SU-DHL-6 (cell line): ENCODE data around the gene MED7.

ENCODE experiments used
- EZH2phosphoT487 ChIP-seq: fragments of 200-600 bp; sonication (generic), shearing (Covaris generic); conservative IDR thresholded peaks from 2 replicates; pipeline ENCODE4 v1.6.1; 2018; ENCODE audit warnings: mild to moderate bottlenecking, antibody characterized with exemption, low read length, moderate library complexity, mixed read lengths
- TF ChIP-seq, protein P1 (sequence below): fragments of 200-600 bp; sonication (generic); IDR thresholded peaks from one replicate; pipeline ENCODE4 v1.5.1; 2017; ENCODE audit warnings: antibody characterized with exemption, mild to moderate bottlenecking, low read length, moderate library complexity; ENCODE audit not compliant: insufficient read depth, poor library complexity, severe bottlenecking

DNA sequence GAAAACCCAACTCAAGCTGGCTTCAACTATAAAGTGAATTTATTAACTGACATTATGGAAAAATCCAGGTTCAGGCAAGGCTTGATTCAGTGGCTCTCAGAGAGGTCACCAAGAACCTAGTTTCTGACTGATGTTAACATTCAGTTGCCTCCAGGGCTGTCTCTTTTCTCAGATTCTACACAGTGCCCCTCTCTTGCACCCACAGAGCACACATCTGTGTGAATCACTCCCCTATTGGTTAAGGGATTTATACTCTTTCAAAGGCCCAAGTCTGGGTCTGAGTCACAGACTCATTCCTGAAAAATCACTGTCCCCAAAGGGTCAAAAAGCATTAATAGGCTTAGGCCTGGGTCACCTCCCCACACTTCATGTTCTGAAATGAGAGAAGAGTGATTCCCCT is 27.7 kb downstream of the MED7 start:
- TF ChIP-seq EZH2phosphoT487, result no peak
- TF ChIP-seq, protein P1, sequence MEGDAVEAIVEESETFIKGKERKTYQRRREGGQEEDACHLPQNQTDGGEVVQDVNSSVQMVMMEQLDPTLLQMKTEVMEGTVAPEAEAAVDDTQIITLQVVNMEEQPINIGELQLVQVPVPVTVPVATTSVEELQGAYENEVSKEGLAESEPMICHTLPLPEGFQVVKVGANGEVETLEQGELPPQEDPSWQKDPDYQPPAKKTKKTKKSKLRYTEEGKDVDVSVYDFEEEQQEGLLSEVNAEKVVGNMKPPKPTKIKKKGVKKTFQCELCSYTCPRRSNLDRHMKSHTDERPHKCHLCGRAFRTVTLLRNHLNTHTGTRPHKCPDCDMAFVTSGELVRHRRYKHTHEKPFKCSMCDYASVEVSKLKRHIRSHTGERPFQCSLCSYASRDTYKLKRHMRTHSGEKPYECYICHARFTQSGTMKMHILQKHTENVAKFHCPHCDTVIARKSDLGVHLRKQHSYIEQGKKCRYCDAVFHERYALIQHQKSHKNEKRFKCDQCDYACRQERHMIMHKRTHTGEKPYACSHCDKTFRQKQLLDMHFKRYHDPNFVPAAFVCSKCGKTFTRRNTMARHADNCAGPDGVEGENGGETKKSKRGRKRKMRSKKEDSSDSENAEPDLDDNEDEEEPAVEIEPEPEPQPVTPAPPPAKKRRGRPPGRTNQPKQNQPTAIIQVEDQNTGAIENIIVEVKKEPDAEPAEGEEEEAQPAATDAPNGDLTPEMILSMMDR, result no peak
